ENCODE data around the gene PHF13. TPM values are rescaled to one million over a fixed set of nuclear protein-coding genes. Genes with fewer than 3 reads are reported as not detected.

PHF13 gene
- total RNA-seq, 6 donors from 2014 or later = 8.4 to 23.0 (median 9.8) TPM

DNA sequence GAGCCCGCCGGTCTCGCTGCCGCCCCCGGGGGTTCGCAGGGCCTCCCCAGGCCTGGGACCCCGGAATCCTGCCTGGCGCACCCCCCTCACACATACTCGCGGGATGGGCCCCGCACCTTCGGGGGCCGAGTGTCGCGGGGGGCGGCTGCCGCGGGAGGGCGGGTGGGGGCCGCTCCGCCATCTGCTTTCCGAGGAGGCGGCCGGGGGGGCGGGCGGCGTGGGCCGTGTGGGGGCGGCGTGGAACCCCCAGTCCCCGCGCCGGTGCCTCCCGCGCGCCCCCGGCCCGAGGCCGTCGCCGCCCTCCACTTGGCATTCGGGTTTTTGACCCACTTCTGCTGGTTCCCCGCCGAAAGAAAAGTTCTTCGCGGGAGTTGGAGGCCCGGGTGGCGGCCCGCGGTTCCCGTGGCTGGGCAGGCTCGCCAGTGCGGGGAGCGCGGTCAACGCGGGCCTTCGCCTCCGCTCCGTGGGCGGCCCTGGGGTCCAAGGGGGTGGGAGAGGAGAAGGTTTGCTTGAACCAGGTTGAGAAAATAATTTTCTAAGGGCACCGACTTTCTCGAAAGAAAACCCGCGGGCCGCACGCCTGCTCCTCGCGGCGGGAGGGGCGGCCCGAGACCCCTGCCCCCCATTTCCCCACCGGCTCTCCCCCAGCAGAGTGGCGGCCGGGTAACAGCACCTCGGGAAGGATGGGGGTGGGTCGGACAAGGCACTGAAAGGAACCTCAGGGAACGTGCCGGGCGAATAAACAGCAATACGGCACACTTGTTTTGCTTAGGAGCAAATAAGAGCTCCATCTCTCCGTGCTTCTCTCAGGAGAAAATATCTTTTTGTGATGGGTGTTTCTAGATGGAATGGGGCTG lies 1.6 kb downstream of the PHF13 start:
- DNase-seq = peak in 1 of 2 donors; percentile 90
- H3K27ac ChIP-seq = peak overlapping the region; percentile 89 to 96 (median 93)
- peaks cover 11 to 26% (median 18%) of the 10 kb centered on the region in 4 donors for H3K4me1 ChIP-seq
- no peaks in the 10 kb centered on the region for H3K27me3 ChIP-seq
- no peak for ATAC-seq (ENCODE audit: low FRiP score in 2 of 2)
- TF ChIP-seq POLR2AphosphoS5 (IDR thresholded peaks at IDR 0.05) = no peak
- TF ChIP-seq, protein P1, sequence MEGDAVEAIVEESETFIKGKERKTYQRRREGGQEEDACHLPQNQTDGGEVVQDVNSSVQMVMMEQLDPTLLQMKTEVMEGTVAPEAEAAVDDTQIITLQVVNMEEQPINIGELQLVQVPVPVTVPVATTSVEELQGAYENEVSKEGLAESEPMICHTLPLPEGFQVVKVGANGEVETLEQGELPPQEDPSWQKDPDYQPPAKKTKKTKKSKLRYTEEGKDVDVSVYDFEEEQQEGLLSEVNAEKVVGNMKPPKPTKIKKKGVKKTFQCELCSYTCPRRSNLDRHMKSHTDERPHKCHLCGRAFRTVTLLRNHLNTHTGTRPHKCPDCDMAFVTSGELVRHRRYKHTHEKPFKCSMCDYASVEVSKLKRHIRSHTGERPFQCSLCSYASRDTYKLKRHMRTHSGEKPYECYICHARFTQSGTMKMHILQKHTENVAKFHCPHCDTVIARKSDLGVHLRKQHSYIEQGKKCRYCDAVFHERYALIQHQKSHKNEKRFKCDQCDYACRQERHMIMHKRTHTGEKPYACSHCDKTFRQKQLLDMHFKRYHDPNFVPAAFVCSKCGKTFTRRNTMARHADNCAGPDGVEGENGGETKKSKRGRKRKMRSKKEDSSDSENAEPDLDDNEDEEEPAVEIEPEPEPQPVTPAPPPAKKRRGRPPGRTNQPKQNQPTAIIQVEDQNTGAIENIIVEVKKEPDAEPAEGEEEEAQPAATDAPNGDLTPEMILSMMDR (IDR thresholded peaks at IDR 0.05) = no peak
- TF ChIP-seq POLR2A (IDR thresholded peaks at IDR 0.05) = no peak
- TF ChIP-seq EP300 (IDR thresholded peaks at IDR 0.05) = no peak
- WGBS, 2 donors = 0 to 2% methylated on average over 12 to 44 of the region's 82 CpGs
- peak overlapping the region; percentile 93 to 100 (median 98) for H3K4me3 ChIP-seq
- H3K36me3 ChIP-seq = peaks cover 0 to 20% (median 10%) of the 10 kb centered on the region in 4 donors
- no peaks in the 10 kb centered on the region for H3K9me3 ChIP-seq

GRCh38 chr1:6619045-6619444 lies 5.5 kb downstream of the PHF13 start:
- peaks cover 10 to 43% (median 34%) of the 10 kb centered on the region in 4 donors for H3K36me3 ChIP-seq
- TF ChIP-seq POLR2AphosphoS5 (IDR thresholded peaks at IDR 0.05) (no peak), EP300 (IDR thresholded peaks at IDR 0.05) (no peak), POLR2A (IDR thresholded peaks at IDR 0.05) (no peak)
- TF ChIP-seq, protein P1 (IDR thresholded peaks at IDR 0.05) = no peak
- ATAC-seq (ENCODE audit: low FRiP score in 2 of 2) = no peak

DNA sequence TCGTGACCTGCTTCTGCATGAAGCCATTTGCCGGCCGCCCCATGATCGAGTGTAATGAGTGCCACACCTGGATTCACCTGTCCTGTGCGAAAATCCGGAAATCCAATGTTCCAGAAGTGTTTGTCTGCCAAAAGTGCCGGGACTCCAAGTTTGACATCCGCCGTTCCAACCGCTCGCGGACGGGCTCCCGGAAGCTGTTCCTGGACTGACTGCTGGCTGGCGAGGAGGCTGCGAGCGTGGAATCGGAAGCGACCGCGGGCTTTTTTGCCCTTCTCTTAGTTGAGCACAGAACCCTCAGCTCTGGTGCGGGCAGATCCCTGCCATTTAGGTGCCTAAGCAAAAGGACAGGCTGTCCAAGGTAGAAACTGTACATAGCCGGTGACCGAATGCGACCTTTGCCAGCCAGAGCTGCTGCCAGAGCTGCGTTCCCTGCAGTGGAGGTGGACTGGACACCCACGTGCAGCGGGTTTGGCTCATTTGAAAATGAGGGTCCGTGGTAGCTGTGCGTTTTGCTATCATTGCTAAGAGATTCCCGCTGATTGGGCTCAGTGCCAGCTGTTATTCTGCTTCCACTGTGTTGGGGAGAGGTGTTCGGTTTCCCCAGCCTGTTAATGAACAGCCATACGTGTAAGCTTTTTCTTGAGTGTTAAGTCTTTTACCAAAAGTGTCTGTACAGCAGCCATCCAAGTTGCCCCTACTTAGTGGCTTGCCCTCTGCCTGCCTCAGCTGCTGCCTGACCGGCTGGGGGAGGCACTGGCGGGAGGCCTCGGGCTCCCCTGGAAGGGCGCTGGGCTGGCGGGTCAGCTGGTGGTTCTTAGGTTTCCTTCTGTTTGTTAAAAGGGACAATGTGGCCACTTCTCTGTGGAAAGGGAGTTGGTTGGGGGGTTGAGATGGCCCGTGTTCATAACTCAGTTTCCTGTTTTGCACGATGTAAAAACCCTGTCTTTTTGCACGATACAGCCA lies 8.2 kb downstream of the PHF13 start:
- H3K36me3 ChIP-seq = peaks cover 10 to 43% (median 34%) of the 10 kb centered on the region in 4 donors

More at GRCh38 chr1:6619045-6619444, 5.5 kb downstream of the PHF13 start:
- no peak overlapping the region for H3K27ac ChIP-seq
- H3K4me3 ChIP-seq = no peak overlapping the region
- DNase-seq = no peak
- 90 to 96% methylated on average over 4 of the region's 4 CpGs for WGBS, 2 donors
- peaks cover 5 to 12% (median 8%) of the 10 kb centered on the region in 4 donors for H3K4me1 ChIP-seq
- no peaks in the 10 kb centered on the region for H3K27me3 ChIP-seq
- no peaks in the 10 kb centered on the region for H3K9me3 ChIP-seq

GRCh38 chr1:6622396-6623152 lies 9.0 kb downstream of the PHF13 start:
- H3K4me3 ChIP-seq = no peak overlapping the region
- no peaks in the 10 kb centered on the region for H3K9me3 ChIP-seq
- H3K27me3 ChIP-seq = no peaks in the 10 kb centered on the region
- no peak overlapping the region for H3K27ac ChIP-seq
- WGBS, 2 donors = 81 to 92% methylated on average over 10 of the region's 10 CpGs
- peaks cover 14 to 27% (median 22%) of the 10 kb centered on the region in 4 donors for H3K4me1 ChIP-seq
- TF ChIP-seq POLR2A (IDR thresholded peaks at IDR 0.05) (no peak), EP300 (IDR thresholded peaks at IDR 0.05) (no peak), POLR2AphosphoS5 (IDR thresholded peaks at IDR 0.05) (no peak)
- TF ChIP-seq, protein P1 (IDR thresholded peaks at IDR 0.05) = no peak
- ATAC-seq (ENCODE audit: low FRiP score in 2 of 2) = no peak
- DNase-seq = no peak
- peaks cover 10 to 47% (median 33%) of the 10 kb centered on the region in 4 donors for H3K36me3 ChIP-seq

More for the DNA sequence above, 8.2 kb downstream of the PHF13 start:
- no peak overlapping the region for H3K4me3 ChIP-seq
- 87 to 95% methylated on average over 36 to 41 of the region's 41 CpGs for WGBS, 2 donors
- ATAC-seq (ENCODE audit: low FRiP score in 2 of 2) (no peak), DNase-seq (peak in 1 of 2 donors; percentile 72)
- peaks cover 8 to 19% (median 16%) of the 10 kb centered on the region in 4 donors for H3K4me1 ChIP-seq
- H3K9me3 ChIP-seq = no peaks in the 10 kb centered on the region
- H3K27ac ChIP-seq = no peak overlapping the region
- no peaks in the 10 kb centered on the region for H3K27me3 ChIP-seq
- no peak for TF ChIP-seq EP300 (IDR thresholded peaks at IDR 0.05)
- no peak for TF ChIP-seq POLR2A (IDR thresholded peaks at IDR 0.05)
- TF ChIP-seq POLR2AphosphoS5 (IDR thresholded peaks at IDR 0.05) = no peak
- TF ChIP-seq, protein P1 (IDR thresholded peaks at IDR 0.05) = no peak
